ENCODE data around the gene FZD10. TPM values are rescaled to one million over a fixed set of nuclear protein-coding genes. Genes with fewer than 3 reads are reported as not detected.

The FZD10 gene
- total RNA-seq, 1 donor from 2014 or later, result 0.21 TPM

GRCh38 chr12:130133851-130134562 lies 28.3 kb upstream of the FZD10 start:
- H3K27me3 ChIP-seq, result no peaks in the 10 kb centered on the region
- H3K4me3 ChIP-seq, result no peak overlapping the region
- H3K4me1 ChIP-seq, result no peaks in the 10 kb centered on the region
- TF ChIP-seq CTCF (IDR thresholded peaks at IDR 0.05), result no peak
- H3K36me3 ChIP-seq, result no peaks in the 10 kb centered on the region
- H3K9me3 ChIP-seq, result no peaks in the 10 kb centered on the region
- intact Hi-C loops (cut with DNase I), result no loop called here
- H3K27ac ChIP-seq, result no peak overlapping the region
- DNase-seq (ENCODE audit: low spot score in 2 of 2), result no peak

- Histone ChIP-seq H3K4me3 (no peak overlapping the region), H3K27ac (no peak overlapping the region), H3K9me3 (no peaks in the 10 kb centered on the region), H3K27me3 (no peaks in the 10 kb centered on the region), H3K36me3 (no peaks in the 10 kb centered on the region), H3K4me1 (no peaks in the 10 kb centered on the region)
- no peak for DNase-seq (ENCODE audit: low spot score in 2 of 2)
- intact Hi-C loops (cut with DNase I), result no loop called here
- TF ChIP-seq CTCF (IDR thresholded peaks at IDR 0.05), result no peak
These were observed 27.7 kb upstream of the FZD10 start for GRCh38 chr12:130134563-130134915.

- Histone ChIP-seq H3K27ac (no peak overlapping the region), H3K4me3 (no peak overlapping the region), H3K4me1 (no peaks in the 10 kb centered on the region), H3K9me3 (no peaks in the 10 kb centered on the region), H3K36me3 (no peaks in the 10 kb centered on the region), H3K27me3 (no peaks in the 10 kb centered on the region)
- intact Hi-C loops (cut with DNase I), result no loop called here
- no peak for DNase-seq (ENCODE audit: low spot score in 2 of 2)
- TF ChIP-seq CTCF (IDR thresholded peaks at IDR 0.05), result no peak
These were observed 25.7 kb upstream of the FZD10 start for GRCh38 chr12:130136509-130137039.

GRCh38 chr12:130137040-130138018 lies 24.9 kb upstream of the FZD10 start:
- no peaks in the 10 kb centered on the region for H3K27me3 ChIP-seq
- TF ChIP-seq CTCF (IDR thresholded peaks at IDR 0.05), result no peak
- intact Hi-C loops (cut with DNase I), result no loop called here
- no peaks in the 10 kb centered on the region for H3K36me3 ChIP-seq
- DNase-seq (ENCODE audit: low spot score in 2 of 2), result no peak
- no peak overlapping the region for H3K4me3 ChIP-seq
- H3K4me1 ChIP-seq, result no peaks in the 10 kb centered on the region
- H3K9me3 ChIP-seq, result no peaks in the 10 kb centered on the region
- H3K27ac ChIP-seq, result no peak overlapping the region

- Histone ChIP-seq H3K4me1 (no peaks in the 10 kb centered on the region), H3K27ac (no peak overlapping the region), H3K27me3 (no peaks in the 10 kb centered on the region), H3K36me3 (no peaks in the 10 kb centered on the region), H3K4me3 (no peak overlapping the region), H3K9me3 (no peaks in the 10 kb centered on the region)
- no peak for TF ChIP-seq CTCF (IDR thresholded peaks at IDR 0.05)
- intact Hi-C loops (cut with DNase I), result no loop called here
- DNase-seq (ENCODE audit: low spot score in 2 of 2), result no peak
These were observed 23.8 kb upstream of the FZD10 start for GRCh38 chr12:130138478-130138877.
